Measurements from ENCODE around the gene EPHA3.

Gene EPHA3

GRCh38 chr3:89171687-89172545, 64.5 kb downstream of the EPHA3 start:
- TF ChIP-seq TAF1 (IDR thresholded peaks at IDR 0.05; ENCODE audit: low read depth, low read length): no peak
- no peak for TF ChIP-seq POU2F2 (IDR thresholded peaks at IDR 0.05; ENCODE audit: low read depth, low read length)
- no peak for TF ChIP-seq POLR2A (IDR thresholded peaks at IDR 0.05; ENCODE audit: low read depth, low read length)
- TF ChIP-seq SPI1 (IDR thresholded peaks at IDR 0.05; ENCODE audit: low read depth, low read length): no peak
- TF ChIP-seq PAX5 (IDR thresholded peaks at IDR 0.05; ENCODE audit: insufficient read depth, low read length, severe bottlenecking): no peak
- no peak for TF ChIP-seq POLR2AphosphoS5 (IDR thresholded peaks at IDR 0.05; ENCODE audit: low read depth, low read length)

GRCh38 chr3:89173546-89173945, 66.1 kb downstream of the EPHA3 start:
- no peak for DNase-seq (ENCODE audit: insufficient read length, low spot score)
- TF ChIP-seq SPI1 (IDR thresholded peaks at IDR 0.05; ENCODE audit: low read depth, low read length) (no peak), PAX5 (IDR thresholded peaks at IDR 0.05; ENCODE audit: insufficient read depth, low read length, severe bottlenecking) (no peak), POU2F2 (IDR thresholded peaks at IDR 0.05; ENCODE audit: low read depth, low read length) (no peak), POLR2A (IDR thresholded peaks at IDR 0.05; ENCODE audit: low read depth, low read length) (no peak), POLR2AphosphoS5 (IDR thresholded peaks at IDR 0.05; ENCODE audit: low read depth, low read length) (no peak), TAF1 (IDR thresholded peaks at IDR 0.05; ENCODE audit: low read depth, low read length) (no peak)
- FAIRE-seq: no peak

More at GRCh38 chr3:89171687-89172545, 64.5 kb downstream of the EPHA3 start:
- DNase-seq (ENCODE audit: insufficient read length, low spot score): no peak
- FAIRE-seq: no peak

GRCh38 chr3:89179355-89180001, 72.1 kb downstream of the EPHA3 start:
- TF ChIP-seq POU2F2 (IDR thresholded peaks at IDR 0.05; ENCODE audit: low read depth, low read length) (no peak), TAF1 (IDR thresholded peaks at IDR 0.05; ENCODE audit: low read depth, low read length) (no peak), SPI1 (IDR thresholded peaks at IDR 0.05; ENCODE audit: low read depth, low read length) (no peak), PAX5 (IDR thresholded peaks at IDR 0.05; ENCODE audit: insufficient read depth, low read length, severe bottlenecking) (no peak), POLR2AphosphoS5 (IDR thresholded peaks at IDR 0.05; ENCODE audit: low read depth, low read length) (no peak), POLR2A (IDR thresholded peaks at IDR 0.05; ENCODE audit: low read depth, low read length) (no peak)
- DNase-seq (ENCODE audit: insufficient read length, low spot score): no peak
- no peak for FAIRE-seq

DNA sequence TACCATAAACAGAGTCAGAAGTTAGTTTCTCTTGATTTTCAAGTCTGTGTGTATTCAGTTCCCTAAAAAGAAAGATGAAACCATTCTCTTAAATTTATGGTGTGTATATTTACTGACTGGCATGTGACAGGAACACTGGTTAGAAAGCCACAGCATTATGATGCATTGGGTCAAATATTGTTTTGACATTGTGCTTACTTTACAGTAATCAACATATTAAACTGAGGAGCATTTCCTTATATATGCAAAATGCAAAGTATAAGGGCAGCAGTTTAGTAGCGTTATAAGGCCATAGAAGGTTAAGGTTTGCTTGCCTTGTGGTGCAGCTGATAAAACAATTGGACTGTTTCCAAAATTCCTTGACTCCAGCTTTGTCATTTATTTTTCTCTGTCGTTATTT, 72.9 kb downstream of the EPHA3 start:
- DNase-seq (ENCODE audit: insufficient read length, low spot score) (no peak), FAIRE-seq (no peak)
- TF ChIP-seq SPI1 (IDR thresholded peaks at IDR 0.05; ENCODE audit: low read depth, low read length): no peak

- no peak for FAIRE-seq
- TF ChIP-seq POLR2A (IDR thresholded peaks at IDR 0.05; ENCODE audit: low read depth, low read length): no peak
- DNase-seq (ENCODE audit: insufficient read length, low spot score): no peak
These were observed 74.6 kb downstream of the EPHA3 start for GRCh38 chr3:89182056-89182455.

GRCh38 chr3:89184151-89184995, 77.0 kb downstream of the EPHA3 start:
- FAIRE-seq (no peak), DNase-seq (ENCODE audit: insufficient read length, low spot score) (no peak)
- TF ChIP-seq POLR2AphosphoS5 (IDR thresholded peaks at IDR 0.05; ENCODE audit: low read depth, low read length) (no peak), PAX5 (IDR thresholded peaks at IDR 0.05; ENCODE audit: insufficient read depth, low read length, severe bottlenecking) (no peak), POLR2A (IDR thresholded peaks at IDR 0.05; ENCODE audit: low read depth, low read length) (no peak), SPI1 (IDR thresholded peaks at IDR 0.05; ENCODE audit: low read depth, low read length) (no peak), TAF1 (IDR thresholded peaks at IDR 0.05; ENCODE audit: low read depth, low read length) (no peak)

GRCh38 chr3:89186456-89186855, 79.0 kb downstream of the EPHA3 start:
- DNase-seq (ENCODE audit: insufficient read length, low spot score): no peak
- TF ChIP-seq SPI1 (IDR thresholded peaks at IDR 0.05; ENCODE audit: low read depth, low read length) (no peak), POLR2AphosphoS5 (IDR thresholded peaks at IDR 0.05; ENCODE audit: low read depth, low read length) (no peak), POU2F2 (IDR thresholded peaks at IDR 0.05; ENCODE audit: low read depth, low read length) (no peak), POLR2A (IDR thresholded peaks at IDR 0.05; ENCODE audit: low read depth, low read length) (no peak), PAX5 (IDR thresholded peaks at IDR 0.05; ENCODE audit: insufficient read depth, low read length, severe bottlenecking) (no peak), TAF1 (IDR thresholded peaks at IDR 0.05; ENCODE audit: low read depth, low read length) (no peak)
- no peak for FAIRE-seq

GRCh38 chr3:89198591-89198990, 91.2 kb downstream of the EPHA3 start:
- TF ChIP-seq PAX5 (IDR thresholded peaks at IDR 0.05; ENCODE audit: insufficient read depth, low read length, severe bottlenecking): no peak
- TF ChIP-seq SPI1 (IDR thresholded peaks at IDR 0.05; ENCODE audit: low read depth, low read length): no peak
- TF ChIP-seq POLR2A (IDR thresholded peaks at IDR 0.05; ENCODE audit: low read depth, low read length): no peak
- TF ChIP-seq TAF1 (IDR thresholded peaks at IDR 0.05; ENCODE audit: low read depth, low read length): no peak
- TF ChIP-seq POLR2AphosphoS5 (IDR thresholded peaks at IDR 0.05; ENCODE audit: low read depth, low read length): no peak
- no peak for TF ChIP-seq POU2F2 (IDR thresholded peaks at IDR 0.05; ENCODE audit: low read depth, low read length)
- DNase-seq (ENCODE audit: insufficient read length, low spot score) (no peak), FAIRE-seq (no peak)

DNA sequence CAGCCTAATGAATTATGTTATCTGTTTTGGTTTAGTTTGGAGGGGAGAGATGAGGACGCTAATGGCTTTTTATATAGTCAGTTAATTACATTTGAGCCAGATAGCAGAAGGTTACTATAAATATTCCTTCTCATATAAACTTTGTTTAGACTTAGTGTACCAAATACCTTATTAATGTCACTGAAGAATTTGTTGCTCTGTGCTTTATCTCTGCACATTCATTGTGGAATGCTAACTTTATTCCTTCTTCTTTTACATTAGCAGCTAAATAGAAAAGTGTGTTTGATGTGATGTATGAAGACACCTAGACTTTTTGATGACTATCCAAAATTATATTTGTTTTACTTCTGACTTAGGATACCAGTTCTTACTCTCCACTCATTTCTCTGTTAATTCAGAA, 105.2 kb downstream of the EPHA3 start:
- DNase-seq (ENCODE audit: insufficient read length, low spot score): no peak
- no peak for FAIRE-seq
- TF ChIP-seq POLR2A (IDR thresholded peaks at IDR 0.05; ENCODE audit: low read depth, low read length) (no peak), POLR2AphosphoS5 (IDR thresholded peaks at IDR 0.05; ENCODE audit: low read depth, low read length) (no peak), SPI1 (IDR thresholded peaks at IDR 0.05; ENCODE audit: low read depth, low read length) (no peak), TAF1 (IDR thresholded peaks at IDR 0.05; ENCODE audit: low read depth, low read length) (no peak), PAX5 (IDR thresholded peaks at IDR 0.05; ENCODE audit: insufficient read depth, low read length, severe bottlenecking) (no peak), POU2F2 (IDR thresholded peaks at IDR 0.05; ENCODE audit: low read depth, low read length) (no peak)
